H1 (cell line): ENCODE measurements around the gene ETNK1. TPM values are rescaled to one million over a fixed set of nuclear protein-coding genes. Genes with fewer than 3 reads are reported as not detected.

ENCODE experiments used
- CTCF ChIA-PET: fragments of 300-600 bp; sonication (Branson Sonifier 250); formaldehyde crosslinking; loops from one replicate; lab custom pipeline; 2021; ENCODE audit not compliant: partially characterized antibody; lab: Charles Lee
- POLR2A ChIA-PET: fragments of 300-600 bp; sonication (Branson Sonifier 250); formaldehyde crosslinking; loops from one replicate; lab custom pipeline; 2021; ENCODE audit warnings: inconsistent platforms; ENCODE audit not compliant: partially characterized antibody; lab: Charles Lee
- DNase-seq, 2 experiments: peaks; one replicate each; pipeline versions ENCODE4 v3.0.0 to v3.0.0-alpha.2; 2010 to 2022; ENCODE audit warnings: low spot score in 2 of 2, low read depth in 1 of 2, mixed read lengths in 1 of 2
- FAIRE-seq: peaks from 2 replicates; lab custom pipeline; 2011; peaks lifted over from hg19 to GRCh38; lab: Jason Lieb, UNC
- H2AFZ ChIP-seq: 2 replicates; pipeline ENCODE4 v1.8.1; 2012; ENCODE audit warnings: low read length, inconsistent platforms
- H2AK5ac ChIP-seq: 2 replicates; pipeline ENCODE4 v1.6.1; 2013; ENCODE audit warnings: low read depth, low read length
- H2BK120ac ChIP-seq: replicated peaks from 2 replicates; pipeline ENCODE3; 2013; ENCODE audit warnings: low read depth, low read length, inconsistent platforms
- H2BK12ac ChIP-seq: 2 replicates; pipeline ENCODE4 v1.6.1; 2013; ENCODE audit warnings: low read depth, low read length
- H2BK15ac ChIP-seq: 2 replicates; pipeline ENCODE4 v1.6.1; 2013; ENCODE audit warnings: low read length
- H2BK20ac ChIP-seq: 2 replicates; pipeline ENCODE4 v1.6.1; 2013; ENCODE audit warnings: low read length
- H2BK5ac ChIP-seq: 2 replicates; pipeline ENCODE4 v1.6.1; 2013; ENCODE audit warnings: low read depth, low read length
- H3K14ac ChIP-seq: 2 replicates; pipeline ENCODE4 v1.6.1; 2013; ENCODE audit warnings: inconsistent platforms; ENCODE audit not compliant: insufficient read length
- H3K18ac ChIP-seq: 2 replicates; pipeline ENCODE4 v1.6.1; 2013; ENCODE audit warnings: low read length; ENCODE audit errors: extremely low read depth
- H3K23ac ChIP-seq: 2 replicates; pipeline ENCODE4 v1.6.1; 2013; ENCODE audit warnings: inconsistent platforms; ENCODE audit not compliant: insufficient read length
- H3K23me2 ChIP-seq: 2 replicates; pipeline ENCODE4 v1.6.1; 2013; ENCODE audit warnings: low read depth, low read length
- H3K27ac ChIP-seq: 2 replicates; pipeline ENCODE4 v1.6.1; 2011; ENCODE audit warnings: low read depth, low read length, inconsistent platforms
- H3K27me3 ChIP-seq, 4 experiments: replicated peaks in 1 of 4; 1 replicate in 1 of 4; 2 replicates in 3 of 4; pipeline versions ENCODE4 v1.6.1 to v1.8.1; 2011 to 2013; ENCODE audit warnings: low read length in 3 of 4, mild to moderate bottlenecking in 3 of 4, inconsistent platforms in 2 of 4, mixed read lengths in 2 of 4, moderate library complexity in 1 of 4; ENCODE audit not compliant: control insufficient read depth in 3 of 4, insufficient read depth in 3 of 4; ENCODE audit errors: extremely low read depth in 1 of 4
- H3K36me3 ChIP-seq, 4 experiments: 2 replicates each; pipeline versions ENCODE4 v1.6.1 to v1.8.1; 2011 to 2013; ENCODE audit warnings: mild to moderate bottlenecking in 4 of 4, low read length in 3 of 4, moderate library complexity in 2 of 4, control low read depth in 1 of 4, inconsistent platforms in 1 of 4; ENCODE audit not compliant: insufficient read depth in 4 of 4, control insufficient read depth in 2 of 4
- H3K4ac ChIP-seq: replicated peaks from 2 replicates; pipeline ENCODE3; 2013; ENCODE audit warnings: low read length, low read depth, mixed read lengths, inconsistent platforms; ENCODE audit not compliant: insufficient read length
- H3K4me1 ChIP-seq, 4 experiments: replicated peaks in 1 of 4; 1 replicate in 1 of 4; 2 replicates in 3 of 4; pipeline versions ENCODE4 v1.6.1 to v1.8.1; 2011 to 2013; ENCODE audit warnings: low read length in 3 of 4, inconsistent platforms in 2 of 4, mixed read lengths in 1 of 4; ENCODE audit not compliant: insufficient read depth in 4 of 4, control insufficient read depth in 3 of 4
- H3K4me2 ChIP-seq, 2 experiments: 2 replicates each; pipeline versions ENCODE4 v1.6.1 to v1.8.1; 2011 to 2013; ENCODE audit warnings: low read depth in 2 of 2, low read length in 2 of 2, control low read depth in 1 of 2, inconsistent platforms in 1 of 2, mild to moderate bottlenecking in 1 of 2; ENCODE audit not compliant: insufficient read depth in 1 of 2
- H3K4me3 ChIP-seq, 4 experiments: fragments of 200-600, 300-600 bp in 1 of 4; sonication (generic), shearing (Covaris generic), sonication (Bioruptor Twin) in 1 of 4; 2 replicates each; pipeline versions ENCODE4 v1.5.1 to v1.8.1; 2011 to 2016; ENCODE audit warnings: low read length in 4 of 4, low read depth in 3 of 4, control low read depth in 2 of 4, inconsistent platforms in 2 of 4, mild to moderate bottlenecking in 2 of 4, mixed read lengths in 1 of 4, moderate library complexity in 1 of 4; ENCODE audit not compliant: insufficient read depth in 2 of 4; ENCODE audit errors: extremely low read depth in 1 of 4
- H3K56ac ChIP-seq: replicated peaks from 2 replicates; pipeline ENCODE3; 2013; ENCODE audit warnings: low read depth, mild to moderate bottlenecking, mixed read lengths, low read length, inconsistent platforms; ENCODE audit not compliant: insufficient read length
- H3K79me1 ChIP-seq: 2 replicates; pipeline ENCODE4 v1.6.1; 2013; ENCODE audit warnings: low read depth, low read length, control low read depth
- H3K79me2 ChIP-seq, 2 experiments: 2 replicates each; pipeline versions ENCODE4 v1.6.1 to v1.8.1; 2012 to 2013; ENCODE audit warnings: low read length in 2 of 2, mild to moderate bottlenecking in 2 of 2, inconsistent platforms in 1 of 2; ENCODE audit not compliant: insufficient read depth in 2 of 2, control insufficient read depth in 1 of 2
- H3K9ac ChIP-seq, 4 experiments: replicated peaks in 1 of 4; 1 replicate in 1 of 4; 2 replicates in 3 of 4; pipeline versions ENCODE4 v1.6.1 to v1.8.1; 2011 to 2013; ENCODE audit warnings: low read depth in 3 of 4, low read length in 3 of 4, control low read depth in 2 of 4, mild to moderate bottlenecking in 2 of 4, moderate library complexity in 2 of 4, inconsistent platforms in 1 of 4; ENCODE audit errors: extremely low read depth in 1 of 4
- H3K9me3 ChIP-seq, 2 experiments: 2 replicates each; pipeline versions ENCODE4 v1.6.1 to v1.8.1; 2012 to 2013; ENCODE audit warnings: mild to moderate bottlenecking in 2 of 2, moderate library complexity in 2 of 2, control low read depth in 1 of 2, inconsistent platforms in 1 of 2, low read depth in 1 of 2, low read length in 1 of 2, mixed read lengths in 1 of 2; ENCODE audit not compliant: insufficient read depth in 2 of 2
- H4K20me1 ChIP-seq, 2 experiments: replicated peaks in 1 of 2; 2 replicates each; pipeline versions ENCODE3 to v1.8.1; 2011 to 2013; ENCODE audit warnings: inconsistent platforms in 2 of 2, low read length in 2 of 2, mild to moderate bottlenecking in 1 of 2; ENCODE audit not compliant: insufficient read depth in 2 of 2, control insufficient read depth in 1 of 2
- H4K5ac ChIP-seq: 2 replicates; pipeline ENCODE4 v1.6.1; 2013; ENCODE audit warnings: low read length, low read depth, mixed read lengths, inconsistent platforms; ENCODE audit not compliant: insufficient read length
- H4K8ac ChIP-seq: 2 replicates; pipeline ENCODE4 v1.8.0; 2013; ENCODE audit warnings: mild to moderate bottlenecking, moderate library complexity, low read length, inconsistent platforms; ENCODE audit not compliant: insufficient read depth; ENCODE audit errors: extremely low read depth
- H4K91ac ChIP-seq: replicated peaks from 2 replicates; pipeline ENCODE3; 2013; ENCODE audit warnings: low read length, mixed read lengths, inconsistent platforms; ENCODE audit not compliant: insufficient read length
- WGBS, 2 experiments: shearing (Covaris generic) in 1 of 2; methylation state at CpG; one replicate each; pipeline versions ENCODE4 v1.1.6 to v1.1.7; 2013 to 2015; ENCODE audit warnings: low lambda C conversion rate in 2 of 2, mixed read lengths in 2 of 2, inconsistent platforms in 1 of 2, low coverage in 1 of 2, missing lambda C conversion rate in 1 of 2; ENCODE audit not compliant: insufficient replicate concordance in 2 of 2, insufficient coverage in 1 of 2, insufficient read length in 1 of 2; ENCODE audit errors: extremely low coverage in 1 of 2, missing lambda C conversion rate in 1 of 2; 5-methylcytosine and 5-hydroxymethylcytosine counted together
- polyA plus RNA-seq, 7 experiments: library from polyadenylated mRNA; depleted of rRNA in 3 of 7; stranded (reverse) in 5 of 7; unstranded in 2 of 7; fragments of >200 nt in 5 of 7; fragments of 200-250 nt in 2 of 7; gene quantifications; 1 replicate in 5 of 7; 2 replicates in 1 of 7; 4 replicates in 1 of 7; pipeline versions ENCODE4 v1.2.1 to v1.2.3, GENCODE V29; 2011 to 2013; ENCODE audit warnings: missing spikeins in 2 of 7, mixed read lengths in 2 of 7
- total RNA-seq: library from RNA; stranded (reverse); fragmentation: NEBNext Ultra II Directional; extraction: Animal tissue kit (Norgen Biotek cat#: 25700); gene quantifications from 2 replicates; pipeline ENCODE4 v1.2.1, GENCODE V29; 2021

The ETNK1 gene
- total and polyA plus RNA-seq, 2 of the 8 experiments (the other 6 are each of a cell fraction or from before 2014, with no cell fraction given) = 11.6 to 82.7 TPM

DNA sequence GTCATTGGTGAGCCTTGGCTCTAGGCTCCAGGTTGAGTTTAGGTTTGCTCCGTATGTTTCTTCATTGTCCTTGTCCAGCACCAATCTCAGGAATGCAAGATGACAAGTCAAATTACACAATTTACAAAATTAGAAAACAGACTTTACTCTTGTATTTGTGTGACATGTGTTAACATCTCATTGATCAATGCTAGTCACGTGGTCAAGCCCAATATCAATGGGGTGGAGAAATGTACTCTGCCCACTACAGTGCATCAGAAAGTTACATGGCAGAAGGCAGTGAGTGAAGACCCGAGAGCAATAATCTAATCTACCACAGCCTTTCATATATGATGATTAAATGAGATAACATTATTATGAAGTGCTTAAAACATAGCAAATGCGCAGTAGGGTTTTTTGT, 94.8 kb downstream of the ETNK1 start:
- 89% methylated on average over 4 of the region's 4 CpGs; no CpG with 5 or more reads in 1 of the 2 experiments for WGBS, 2 experiments
- CTCF ChIA-PET = interaction anchor here (1.0 kb wide), 1 partner anchor 53 kb away, joined by 3 read pairs; no protein-coding TSS in a partner anchor
- no peak for FAIRE-seq

More for the DNA sequence above, 94.8 kb downstream of the ETNK1 start:
- Histone ChIP-seq H2BK20ac (no peak overlapping the region), H3K14ac (no peak overlapping the region), H2BK5ac (no peak overlapping the region), H3K79me1 (no peaks in the 10 kb centered on the region), H3K27me3 (no peaks in the 10 kb centered on the region), H2AK5ac (no peak overlapping the region), H3K56ac (no peak overlapping the region), H2AFZ (no peak overlapping the region), H3K4me3 (no peak overlapping the region), H2BK15ac (no peak overlapping the region), H3K9me3 (no peaks in the 10 kb centered on the region), H4K91ac (no peak overlapping the region), H3K36me3 (no peaks in the 10 kb centered on the region), H3K18ac (no peak overlapping the region), H3K4ac (no peak overlapping the region), H3K23me2 (no peaks in the 10 kb centered on the region), H2BK120ac (no peak overlapping the region), H4K20me1 (no peaks in the 10 kb centered on the region), H3K23ac (no peak overlapping the region), H2BK12ac (no peak overlapping the region), H4K5ac (no peak overlapping the region), H3K79me2 (no peaks in the 10 kb centered on the region), H4K8ac (no peak overlapping the region), H3K4me1 (no peaks in the 10 kb centered on the region), H3K27ac (no peak overlapping the region), H3K9ac (no peak overlapping the region), H3K4me2 (no peak overlapping the region)
- no peak for DNase-seq
- POLR2A ChIA-PET = no interaction called here
